T-cell (primary cell): ENCODE data around the gene TMPRSS11E. TPM values are rescaled to one million over a fixed set of nuclear protein-coding genes. Genes with fewer than 3 reads are reported as not detected.
"Not testable (repeated sequence)": the region's sequence is repeated elsewhere in the genome, so short reads cannot be mapped to it uniquely, and the experiment has no call there.

ENCODE experiments used
- ATAC-seq, 4 experiments: fragments of 200-7000 bp in 3 of 4; fragments of 150-1000 bp in 1 of 4; cut with Tn5 transposase; replicated peaks in 1 of 4; 1 replicate in 3 of 4; 2 replicates in 1 of 4; pipeline ENCODE4 v1.10.0; 2021; ENCODE audit warnings: moderate library complexity in 3 of 4, mild to moderate bottlenecking in 2 of 4, moderate number of reproducible peaks in 1 of 4
- CTCF ChIA-PET, 2 donors: fragments of 300-600 bp; sonication (Branson Sonifier 250); formaldehyde crosslinking; loops; one replicate each; lab custom pipeline; 2022; ENCODE audit warnings: antibody characterized with exemption in 2 of 2; lab: Charles Lee
- POLR2A ChIA-PET, 2 donors: fragments of 300-600 bp; sonication (Branson Sonifier 250); formaldehyde crosslinking; loops; one replicate each; lab custom pipeline; 2022; ENCODE audit warnings: antibody characterized with exemption in 2 of 2; lab: Charles Lee
- DNase-seq, 35 experiments: peaks; one replicate each; pipeline versions ENCODE4 v3.0.0 to v3.0.0-alpha.2; 2013 to 2023
- H3K27ac ChIP-seq: one replicate; pipeline ENCODE4 v1.5.1; 2013; ENCODE audit warnings: low read length
- H3K27me3 ChIP-seq, 2 experiments: replicated peaks in 1 of 2; 1 replicate in 1 of 2; 2 replicates in 1 of 2; pipeline versions ENCODE4 v1.6.1 to v1.7.0; 2013; ENCODE audit warnings: low read length in 1 of 2, mixed read lengths in 1 of 2; ENCODE audit not compliant: control insufficient read depth in 2 of 2, insufficient read depth in 2 of 2; ENCODE audit errors: extremely low read depth in 1 of 2
- H3K36me3 ChIP-seq, 2 donors: 1 replicate in 1 of 2; 2 replicates in 1 of 2; pipeline versions ENCODE4 v1.6.1 to v1.7.0; 2013; ENCODE audit warnings: low read length in 1 of 2; ENCODE audit not compliant: control insufficient read depth in 2 of 2, insufficient read depth in 1 of 2; ENCODE audit errors: extremely low read depth in 1 of 2
- H3K4me1 ChIP-seq, 2 experiments: 1 replicate in 1 of 2; 2 replicates in 1 of 2; pipeline versions ENCODE4 v1.6.1 to v1.7.0; 2013; ENCODE audit warnings: low read length in 2 of 2, mixed read lengths in 1 of 2; ENCODE audit not compliant: insufficient read depth in 2 of 2, control insufficient read depth in 1 of 2; ENCODE audit errors: extremely low read depth in 1 of 2
- H3K4me3 ChIP-seq, 2 donors: 1 replicate in 1 of 2; 2 replicates in 1 of 2; pipeline versions ENCODE4 v1.5.1 to v1.7.0; 2013; ENCODE audit warnings: mild to moderate bottlenecking in 2 of 2, low read length in 1 of 2, moderate library complexity in 1 of 2; ENCODE audit not compliant: control insufficient read depth in 1 of 2; ENCODE audit errors: extremely low read depth in 1 of 2
- H3K9me3 ChIP-seq: 2 replicates; pipeline ENCODE4 v1.7.0; 2013
- H3K27ac Mint-ChIP-seq, 2 donors: one replicate each; pipeline ENCODE4 v1.8.0; 2020 to 2021; ENCODE audit warnings: mild to moderate bottlenecking in 2 of 2, mixed read lengths in 2 of 2
- H3K27me3 Mint-ChIP-seq, 2 donors: one replicate each; pipeline ENCODE4 v1.8.0; 2021 to 2022; ENCODE audit warnings: mixed read lengths in 2 of 2
- H3K36me3 Mint-ChIP-seq: one replicate; pipeline ENCODE4 v1.8.0; 2021; ENCODE audit warnings: mixed read lengths
- H3K4me1 Mint-ChIP-seq, 3 donors: one replicate each; pipeline ENCODE4 v1.8.0; 2020 to 2022; ENCODE audit warnings: mixed read lengths in 3 of 3, mild to moderate bottlenecking in 1 of 3
- H3K4me3 Mint-ChIP-seq, 3 donors: one replicate each; pipeline ENCODE4 v1.8.0; 2020 to 2022; ENCODE audit warnings: mild to moderate bottlenecking in 3 of 3, mixed read lengths in 3 of 3, moderate library complexity in 3 of 3
- H3K9me3 Mint-ChIP-seq, 3 donors: one replicate each; pipeline ENCODE4 v1.8.0; 2020 to 2022; ENCODE audit warnings: mixed read lengths in 3 of 3
- WGBS: methylation state at CpG from one replicate; pipeline ENCODE4 v1.1.5; 2013; ENCODE audit warnings: missing lambda C conversion rate; ENCODE audit not compliant: insufficient coverage; 5-methylcytosine and 5-hydroxymethylcytosine counted together
- total RNA-seq, 35 experiments: library from RNA in 6 of 35; stranded (reverse) in 6 of 35; fragments of 120-200 nt in 1 of 35; gene quantifications; one replicate each; pipeline versions ENCODE4 v1.2.1 to v1.2.4 and lab custom pipeline; 2013 to 2026

The TMPRSS11E gene
- total RNA-seq, 5 donors from 2014 or later (not counting 1 experiment from before 2014, with no cell fraction given), result 0.26 TPM; not detected in 4

DNA sequence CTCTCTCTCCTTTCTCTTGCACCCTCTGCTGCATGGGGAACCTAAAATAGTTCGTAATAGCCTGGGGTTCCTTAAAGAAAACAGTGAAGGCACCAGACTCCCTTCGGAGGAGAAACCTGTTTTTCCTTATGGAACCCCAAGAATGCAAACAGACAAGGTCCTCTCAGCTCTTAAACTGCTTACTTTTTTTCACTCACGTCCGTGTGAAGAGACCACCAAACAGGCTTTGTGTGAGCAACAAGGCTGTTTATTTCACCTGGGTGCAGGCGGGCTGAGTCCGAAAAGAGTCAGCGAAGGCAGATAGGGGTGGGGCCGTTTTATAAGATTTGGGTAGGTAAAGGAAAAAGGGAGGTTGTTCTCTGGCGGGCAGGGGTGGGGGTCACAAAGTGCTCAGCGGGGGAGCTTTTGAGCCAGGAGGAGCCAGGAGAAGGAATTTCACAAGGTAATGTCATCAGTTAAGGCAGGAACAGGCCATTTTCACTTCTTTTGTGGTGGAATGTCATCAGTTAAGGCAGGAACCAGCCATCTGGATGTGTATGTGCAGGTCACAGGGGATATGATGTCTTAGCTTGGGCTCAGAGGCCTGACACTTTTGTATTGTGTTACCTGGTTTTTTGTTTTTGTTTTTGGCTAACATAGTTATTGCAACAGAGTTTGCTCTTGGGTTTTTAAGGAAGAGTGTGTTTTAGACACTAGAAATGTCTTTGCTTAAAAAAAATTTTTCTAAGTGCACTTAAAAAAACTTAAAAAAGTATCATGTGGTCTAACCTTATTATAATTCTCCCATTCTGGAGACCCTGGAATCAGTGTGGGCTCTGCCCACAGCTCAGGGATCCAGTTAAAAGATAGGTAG is 40.0 kb upstream of the TMPRSS11E start:
- H3K4me3 Mint-ChIP-seq, H3K36me3 Mint-ChIP-seq, H3K9me3 ChIP-seq, CTCF ChIA-PET, H3K4me1 ChIP-seq, H3K27me3 ChIP-seq, H3K4me3 ChIP-seq, H3K27me3 Mint-ChIP-seq, POLR2A ChIA-PET, H3K4me1 Mint-ChIP-seq, H3K27ac Mint-ChIP-seq, DNase-seq, ATAC-seq, H3K36me3 ChIP-seq, H3K27ac ChIP-seq, H3K9me3 Mint-ChIP-seq: not testable (repeated sequence)
- WGBS, result 73% methylated on average over 8 of the region's 10 CpGs

DNA sequence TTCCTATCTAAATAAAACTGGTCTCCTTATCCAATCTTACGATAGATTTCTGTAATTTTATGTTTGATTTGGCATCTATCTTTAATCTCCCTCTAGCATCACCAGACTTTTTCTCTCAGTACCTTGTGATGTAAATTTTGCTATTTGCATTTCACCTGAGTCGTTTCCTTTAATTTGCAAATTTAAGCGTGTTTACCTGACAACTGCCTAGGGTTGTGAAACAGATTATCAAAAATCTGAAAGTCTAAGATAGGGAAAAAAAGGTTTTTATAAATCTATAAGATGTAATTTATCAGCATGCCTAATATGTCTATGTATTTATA is 39.4 kb upstream of the TMPRSS11E start:
- H3K4me3 Mint-ChIP-seq, result no peak overlapping the region
- H3K27ac Mint-ChIP-seq, result no peak overlapping the region
- ChIA-PET POLR2A (no interaction called here), CTCF (interaction anchor here in 1 of 2 donors (0.7 kb wide), 1 partner anchor 901 kb away, joined by 3 read pairs; no protein-coding TSS in a partner anchor)
- Histone ChIP-seq H3K4me1 (no peaks in the 10 kb centered on the region), H3K27me3 (peaks cover 0 to 5% of the 10 kb centered on the region in 2 experiments), H3K36me3 (no peaks in the 10 kb centered on the region), H3K4me3 (no peak overlapping the region), H3K9me3 (no peaks in the 10 kb centered on the region), H3K27ac (no peak overlapping the region)
- H3K9me3 Mint-ChIP-seq, result no peaks in the 10 kb centered on the region
- DNase-seq, result no peak
- H3K4me1 Mint-ChIP-seq, result no peaks in the 10 kb centered on the region
- H3K36me3 Mint-ChIP-seq, result no peaks in the 10 kb centered on the region
- ATAC-seq, result no peak
- no CpG with 5 or more reads among the region's 3 CpGs for WGBS
- peaks cover 0 to 6% of the 10 kb centered on the region in 2 donors for H3K27me3 Mint-ChIP-seq

DNA sequence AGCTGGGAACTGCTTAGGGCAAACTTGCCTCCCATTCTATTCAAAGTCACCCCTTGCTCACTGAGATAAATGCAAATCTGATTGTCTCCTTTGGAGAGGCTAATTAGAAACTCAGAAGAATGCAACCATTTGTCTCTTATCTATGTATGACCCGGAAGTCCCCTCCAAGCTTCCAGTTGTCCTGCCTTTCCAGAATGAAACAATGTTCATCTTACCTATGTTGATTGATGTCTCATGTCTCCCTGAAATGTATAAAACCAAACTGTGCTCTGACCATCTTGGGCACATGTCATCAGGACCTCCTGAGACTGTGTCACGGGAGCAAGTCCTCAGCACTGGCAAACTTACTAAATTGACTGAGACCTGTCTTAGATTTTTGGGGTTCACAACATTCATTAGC is 37.1 kb upstream of the TMPRSS11E start:
- peaks cover 0 to 3% of the 10 kb centered on the region in 2 donors for H3K27me3 Mint-ChIP-seq
- no peaks in the 10 kb centered on the region for H3K36me3 Mint-ChIP-seq
- Histone ChIP-seq H3K4me1 (no peaks in the 10 kb centered on the region), H3K36me3 (no peaks in the 10 kb centered on the region), H3K9me3 (no peaks in the 10 kb centered on the region), H3K27ac (no peak overlapping the region), H3K27me3 (peaks cover 0 to 5% of the 10 kb centered on the region in 2 experiments), H3K4me3 (no peak overlapping the region)
- H3K9me3 Mint-ChIP-seq, result no peaks in the 10 kb centered on the region
- CTCF ChIA-PET, result no interaction called here
- no peaks in the 10 kb centered on the region for H3K4me1 Mint-ChIP-seq
- no peak overlapping the region for H3K4me3 Mint-ChIP-seq
- POLR2A ChIA-PET, result no interaction called here
- 100% methylated on average over 1 of the region's 2 CpGs for WGBS
- no peak overlapping the region for H3K27ac Mint-ChIP-seq
- DNase-seq (no peak), ATAC-seq (no peak)

DNA sequence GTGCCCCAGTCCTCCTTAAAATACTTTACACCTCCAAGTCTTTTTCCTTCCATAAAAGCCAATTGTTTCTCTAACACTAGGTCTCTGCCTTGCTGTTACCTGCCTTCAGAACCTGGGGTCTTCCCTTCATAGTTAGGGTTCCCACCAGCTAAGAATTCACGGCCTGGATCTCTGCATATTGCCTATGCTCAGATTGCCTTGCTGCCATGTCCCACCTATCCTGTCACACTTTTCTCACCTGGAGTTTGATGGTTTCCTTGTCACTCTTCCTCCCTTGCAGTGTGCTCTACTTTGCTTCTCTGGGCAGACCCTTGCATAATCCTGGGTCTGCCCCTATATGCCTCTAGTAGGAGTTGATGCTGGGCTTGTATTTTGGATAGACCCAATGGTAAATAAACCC is 36.6 kb upstream of the TMPRSS11E start:
- POLR2A ChIA-PET, result interaction anchor here in 1 of 2 donors (0.7 kb wide), 1 partner anchor 23 kb away, joined by 3 read pairs; no protein-coding TSS in a partner anchor
- ATAC-seq, result no peak
- H3K36me3 Mint-ChIP-seq, result no peaks in the 10 kb centered on the region

DNA sequence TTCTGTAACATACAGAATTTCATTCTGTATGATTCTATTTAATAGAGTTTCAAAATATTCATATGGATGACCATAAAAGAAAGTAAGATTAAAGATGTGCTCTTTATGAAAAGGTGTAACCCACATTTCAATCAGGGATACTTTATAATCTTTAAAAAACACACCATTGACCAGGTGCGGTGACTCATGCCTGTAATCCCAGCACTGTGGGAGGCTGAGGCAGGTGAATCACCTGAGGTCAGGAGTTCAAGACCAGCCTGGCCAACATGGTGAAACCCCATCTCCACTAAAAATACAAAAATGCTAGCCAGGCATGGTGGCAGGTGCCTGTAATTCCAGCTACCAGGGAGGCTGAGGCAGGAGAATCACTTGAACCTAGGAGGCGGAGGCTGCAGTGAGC is 35.2 kb upstream of the TMPRSS11E start:
- CTCF ChIA-PET, H3K36me3 ChIP-seq, POLR2A ChIA-PET, DNase-seq, H3K4me3 Mint-ChIP-seq, ATAC-seq, H3K36me3 Mint-ChIP-seq, H3K27ac ChIP-seq, H3K4me1 ChIP-seq, H3K9me3 Mint-ChIP-seq, H3K4me1 Mint-ChIP-seq, H3K27me3 Mint-ChIP-seq, H3K27ac Mint-ChIP-seq, H3K4me3 ChIP-seq, H3K9me3 ChIP-seq, H3K27me3 ChIP-seq: not testable (repeated sequence)
- no CpG with 5 or more reads among the region's 2 CpGs for WGBS

More for the DNA sequence above, 36.6 kb upstream of the TMPRSS11E start:
- H3K27me3 ChIP-seq, result peaks cover 0 to 5% of the 10 kb centered on the region in 2 experiments
- Mint-ChIP-seq H3K4me3 (no peak overlapping the region), H3K9me3 (no peaks in the 10 kb centered on the region), H3K4me1 (no peaks in the 10 kb centered on the region), H3K27ac (no peak overlapping the region), H3K27me3 (peaks cover 0 to 3% of the 10 kb centered on the region in 2 donors)
- CTCF ChIA-PET, result no interaction called here
- no CpG with 5 or more reads among the region's 1 CpG for WGBS
- H3K9me3 ChIP-seq, result no peaks in the 10 kb centered on the region
- DNase-seq, result no peak
- no peak overlapping the region for H3K27ac ChIP-seq
- no peaks in the 10 kb centered on the region for H3K36me3 ChIP-seq
- H3K4me1 ChIP-seq, result no peaks in the 10 kb centered on the region
- H3K4me3 ChIP-seq, result no peak overlapping the region

DNA sequence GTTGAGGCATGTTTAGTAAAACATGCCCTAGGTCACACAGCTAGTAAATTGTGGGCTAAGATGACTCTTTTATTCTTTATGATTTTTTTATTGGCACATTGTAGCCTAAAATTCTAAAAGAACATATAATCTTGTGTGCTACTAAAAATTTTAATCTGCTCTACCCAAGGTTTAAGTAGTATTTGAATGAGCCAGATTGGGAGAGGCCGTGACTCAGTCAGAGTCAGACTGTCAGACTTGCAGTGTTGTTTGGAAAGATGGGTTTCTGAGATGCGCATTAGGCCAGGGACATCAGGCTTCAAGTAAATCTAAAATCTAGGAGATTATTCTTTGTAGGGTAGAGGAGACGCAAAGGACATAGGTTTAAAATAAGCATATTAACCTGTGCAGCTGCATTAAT is 30.7 kb upstream of the TMPRSS11E start:
- H3K4me1 Mint-ChIP-seq, result no peaks in the 10 kb centered on the region
- 71% methylated on average over 1 of the region's 3 CpGs for WGBS
- no peak overlapping the region for H3K27ac Mint-ChIP-seq
- H3K36me3 Mint-ChIP-seq, result no peaks in the 10 kb centered on the region
- Histone ChIP-seq H3K4me1 (no peaks in the 10 kb centered on the region), H3K4me3 (no peak overlapping the region), H3K36me3 (no peaks in the 10 kb centered on the region), H3K9me3 (no peaks in the 10 kb centered on the region), H3K27ac (no peak overlapping the region), H3K27me3 (peaks cover 0 to 7% of the 10 kb centered on the region in 2 experiments)
- ATAC-seq, result no peak
- no peak overlapping the region for H3K4me3 Mint-ChIP-seq
- POLR2A ChIA-PET, result no interaction called here
- H3K27me3 Mint-ChIP-seq, result peaks cover 0 to 7% of the 10 kb centered on the region in 2 donors
- no peak for DNase-seq
- CTCF ChIA-PET, result no interaction called here
- no peaks in the 10 kb centered on the region for H3K9me3 Mint-ChIP-seq
